T-helper 22 cell (primary cell): ENCODE measurements around the gene UBE3A.

Experiments used
- DNase-seq: peaks from one replicate; pipeline ENCODE4 v3.0.0-alpha.2; 2020; ENCODE audit warnings: low read depth

Gene UBE3A

GRCh38 chr15:25403771-25404170 lies 35.1 kb downstream of the UBE3A start:
- DNase-seq, result no peak

GRCh38 chr15:25402342-25402741 lies 36.5 kb downstream of the UBE3A start:
- no peak for DNase-seq

- no peak for DNase-seq
Observed at GRCh38 chr15:25401501-25401900, 37.3 kb downstream of the UBE3A start.

GRCh38 chr15:25397100-25397499 lies 41.7 kb downstream of the UBE3A start:
- DNase-seq, result no peak

DNA sequence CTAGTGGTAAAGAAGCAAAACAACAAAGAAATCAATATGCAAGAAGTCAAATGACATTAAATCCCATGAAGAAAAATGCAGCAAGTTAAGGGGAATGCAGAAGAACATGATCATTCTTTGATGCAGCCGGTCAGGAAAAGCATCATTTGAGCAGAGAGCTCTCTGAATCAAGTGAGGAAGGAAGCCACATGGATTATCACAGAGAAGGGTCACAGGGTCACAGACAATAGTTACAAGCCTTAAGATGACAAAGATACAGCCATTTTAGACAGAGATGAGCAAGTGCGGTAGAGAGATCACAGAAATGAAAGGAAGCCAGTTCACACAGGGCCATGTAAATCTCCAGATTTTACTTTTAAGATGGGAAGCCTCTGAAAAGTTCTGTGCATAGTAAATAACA lies 43.9 kb downstream of the UBE3A start:
- no peak for DNase-seq

DNA sequence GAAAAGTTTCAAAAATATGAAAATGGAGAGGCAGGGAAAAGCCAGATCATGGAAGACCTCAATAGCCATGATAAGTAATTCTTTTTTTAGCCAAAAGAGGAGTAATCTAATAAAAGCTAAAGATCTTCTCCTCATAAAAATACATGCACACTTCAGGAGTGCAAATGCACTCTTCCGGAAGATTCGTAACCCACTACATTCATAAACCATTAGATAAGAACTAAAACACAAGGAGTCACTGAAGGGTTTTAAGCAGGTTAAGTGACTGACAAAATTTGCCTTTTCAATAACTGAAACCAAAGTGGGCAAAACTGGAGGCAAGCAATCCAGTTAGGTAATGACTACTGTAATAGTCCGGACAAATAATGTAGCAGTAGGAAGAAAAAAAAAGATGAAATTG lies 46.0 kb downstream of the UBE3A start:
- no peak for DNase-seq

GRCh38 chr15:25391971-25392721 lies 46.7 kb downstream of the UBE3A start:
- DNase-seq, result no peak

DNA sequence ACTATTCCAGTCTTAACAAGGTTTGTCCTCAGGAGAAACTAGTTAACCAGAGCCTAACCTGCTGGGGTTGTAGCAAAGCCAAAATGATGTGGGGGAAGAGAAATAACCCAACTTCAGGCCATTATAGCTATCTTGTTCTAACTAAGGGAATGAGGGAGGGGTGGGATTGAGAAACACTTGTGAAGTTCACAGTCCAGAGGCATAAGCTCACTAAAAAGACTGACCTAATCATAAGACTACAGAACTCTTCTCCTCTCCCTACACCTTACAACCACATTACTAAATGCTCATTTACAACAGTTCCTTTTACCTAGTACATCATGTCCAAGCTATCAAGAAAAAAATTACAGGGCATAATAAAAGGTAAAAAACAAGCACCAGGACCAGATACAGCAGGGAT lies 52.8 kb downstream of the UBE3A start:
- DNase-seq, result no peak

DNA sequence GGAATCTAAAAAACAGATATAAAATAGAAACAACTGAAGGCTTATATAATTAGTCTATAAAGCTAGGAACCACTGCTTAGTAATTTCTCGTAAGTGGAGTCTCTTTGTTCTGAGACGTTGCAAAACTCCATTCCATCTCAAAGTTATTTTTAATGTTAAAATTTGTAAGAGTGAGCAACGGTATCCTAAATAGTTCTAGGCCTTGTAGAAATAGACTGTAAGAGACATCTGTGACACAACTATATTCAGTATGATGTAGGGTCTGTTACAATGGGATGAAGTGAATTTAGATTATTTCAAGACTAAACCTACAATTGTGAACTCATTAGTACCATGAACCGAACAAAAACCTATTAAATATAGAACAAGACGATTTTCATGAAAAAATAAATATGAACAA lies 57.2 kb downstream of the UBE3A start:
- DNase-seq, result no peak

- DNase-seq, result no peak
Observed at GRCh38 chr15:25378501-25378901, 60.3 kb downstream of the UBE3A start.

DNA sequence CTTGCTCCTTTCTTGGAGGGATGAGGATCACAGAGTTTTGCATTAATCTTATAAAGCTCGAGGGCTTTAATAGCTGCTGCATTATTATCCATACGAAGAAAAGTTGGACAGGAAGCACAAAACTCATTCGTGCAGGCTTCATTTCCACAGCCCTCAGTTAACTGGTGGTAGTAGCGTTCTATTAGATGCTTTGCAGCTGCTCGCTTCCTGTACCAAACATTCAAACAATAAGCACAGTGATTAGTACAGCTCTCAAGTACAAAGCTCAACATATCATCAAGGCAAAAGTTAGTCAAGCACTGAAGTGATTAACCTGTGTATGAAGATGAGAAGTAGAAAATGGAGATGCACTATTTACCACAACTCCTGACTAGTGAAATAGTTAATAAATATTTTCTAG lies 63.3 kb downstream of the UBE3A start:
- no peak for DNase-seq

DNA sequence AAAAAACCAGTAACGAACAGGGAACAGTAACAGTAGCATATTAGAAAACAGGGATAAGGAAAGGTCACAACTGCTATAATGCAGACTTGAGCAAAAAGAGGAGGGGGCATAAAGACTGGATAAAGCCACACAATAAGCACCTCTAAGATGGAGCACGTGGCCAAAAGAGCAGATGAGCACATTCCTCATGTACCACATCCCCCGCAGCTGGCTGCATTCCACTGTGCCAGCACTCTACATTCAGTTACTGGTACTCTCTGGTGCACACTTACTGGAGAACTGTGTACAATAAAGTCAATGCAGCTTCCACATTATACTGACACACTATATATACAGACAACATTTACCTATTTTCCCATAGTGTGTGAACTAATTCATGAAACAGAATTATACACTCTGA lies 64.7 kb downstream of the UBE3A start:
- DNase-seq, result no peak

- no peak for DNase-seq
Observed at GRCh38 chr15:25372298-25372697, 66.5 kb downstream of the UBE3A start.

- DNase-seq, result no peak
Observed at GRCh38 chr15:25368850-25369249, 70.0 kb downstream of the UBE3A start.

DNA sequence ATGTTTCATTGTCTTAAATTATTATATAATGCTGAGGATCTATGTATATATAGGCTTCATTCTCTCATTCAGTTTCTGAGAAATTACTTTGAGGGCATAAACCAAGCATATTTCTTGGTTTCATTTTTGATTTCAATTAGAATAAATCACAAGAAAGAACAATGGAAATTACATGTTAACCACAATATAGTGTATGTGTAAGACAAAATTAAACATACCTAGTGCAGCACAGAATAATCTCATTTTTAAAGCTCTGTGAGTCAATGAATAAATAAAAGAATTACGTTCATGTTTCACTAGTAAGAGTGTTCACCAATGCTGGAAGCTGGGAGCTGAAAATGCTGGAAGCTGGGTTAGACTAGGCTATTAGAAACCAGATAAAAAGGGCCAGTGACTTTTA lies 72.8 kb downstream of the UBE3A start:
- no peak for DNase-seq

GRCh38 chr15:25362545-25362944 lies 76.3 kb downstream of the UBE3A start:
- no peak for DNase-seq

- DNase-seq, result no peak
Observed at GRCh38 chr15:25347707-25348106, 91.1 kb downstream of the UBE3A start.

- no peak for DNase-seq
Observed at GRCh38 chr15:25346371-25346770, 92.5 kb downstream of the UBE3A start.

GRCh38 chr15:25345943-25346342 lies 92.9 kb downstream of the UBE3A start:
- no peak for DNase-seq

DNA sequence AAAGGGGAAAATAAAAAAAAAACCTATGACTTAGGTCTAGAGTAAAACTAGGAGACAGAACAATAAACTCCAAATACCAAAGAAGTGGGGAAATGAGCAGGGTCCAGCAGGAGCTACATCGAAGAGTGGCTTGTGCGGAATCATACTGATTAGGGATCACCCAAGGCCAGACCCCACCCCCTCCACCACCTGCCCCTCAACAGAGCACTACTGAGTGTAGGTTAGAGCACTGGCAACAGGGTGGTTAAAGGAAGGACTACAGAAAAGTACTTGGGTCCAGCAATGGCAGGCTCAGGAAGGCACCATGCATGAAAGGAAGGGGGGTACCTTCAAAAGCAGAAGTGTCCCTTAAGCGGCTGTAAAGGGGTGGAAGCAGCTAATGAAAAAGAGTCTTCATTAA lies 96.2 kb downstream of the UBE3A start:
- no peak for DNase-seq

GRCh38 chr15:25339431-25339830 lies 99.4 kb downstream of the UBE3A start:
- no peak for DNase-seq

DNA sequence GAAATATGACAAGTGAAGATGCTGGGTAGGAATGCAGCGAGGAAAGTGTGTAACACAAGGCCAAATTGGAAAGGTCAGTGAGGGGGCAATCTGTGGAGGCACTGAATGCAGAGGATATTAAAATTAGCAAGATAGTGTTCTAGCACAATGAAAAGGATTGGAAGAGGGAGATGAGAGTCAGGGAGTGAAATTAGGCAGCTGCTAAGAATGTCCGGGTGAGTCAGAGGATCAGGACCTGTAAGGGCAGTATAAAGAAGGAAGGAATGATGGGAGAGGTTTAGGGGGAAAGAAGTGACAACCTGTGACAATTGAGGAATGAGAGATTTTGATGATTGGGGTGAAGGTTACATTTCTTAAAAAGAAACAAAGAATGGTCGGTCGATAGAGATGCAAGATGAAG lies 103.5 kb downstream of the UBE3A start:
- no peak for DNase-seq

DNA sequence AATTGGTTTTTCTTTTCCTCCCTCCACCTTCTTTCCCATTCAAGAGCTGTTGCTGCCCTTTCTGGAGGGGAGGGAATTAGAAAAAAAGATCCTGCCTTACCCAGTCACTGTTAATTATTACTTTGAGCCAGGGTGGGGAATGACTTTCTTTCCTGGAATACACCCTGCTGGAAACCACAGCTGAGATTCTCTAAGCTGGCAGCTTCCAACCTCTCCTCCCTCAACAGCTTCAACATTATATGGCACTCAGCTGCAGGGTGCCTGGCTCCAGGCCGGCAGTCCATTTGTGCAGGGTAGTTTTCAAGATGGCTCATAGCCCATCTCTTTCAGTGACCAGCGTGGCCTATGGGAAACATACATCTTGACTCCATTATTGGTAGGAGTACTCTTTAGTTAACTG lies 105.8 kb downstream of the UBE3A start:
- no peak for DNase-seq

- no peak for DNase-seq
Observed at GRCh38 chr15:25332306-25332705, 106.5 kb downstream of the UBE3A start.

GRCh38 chr15:25331860-25332259 lies 107.0 kb downstream of the UBE3A start:
- no peak for DNase-seq
